GM12892 (cell line): Measurements from ENCODE around the gene ZNF787.
"Not testable (repeated sequence)": the region's sequence is repeated elsewhere in the genome, so short reads cannot be mapped to it uniquely, and the experiment has no call there.

ENCODE experiments used
- DNase-seq: peaks from one replicate; pipeline ENCODE4 v3.0.0; 2011; ENCODE audit not compliant: insufficient read length
- FAIRE-seq: peaks from 2 replicates; lab custom pipeline; 2011; peaks lifted over from hg19 to GRCh38; lab: Jason Lieb, UNC
- POLR2A ChIP-seq: IDR thresholded peaks from 2 replicates; pipeline ENCODE4 v1.6.1; 2011; ENCODE audit warnings: low read depth, low read length, control low read depth
- POLR2AphosphoS5 ChIP-seq: IDR thresholded peaks from 2 replicates; pipeline ENCODE4 v1.6.1; 2011; ENCODE audit warnings: low read depth, low read length, control low read depth
- TAF1 ChIP-seq: IDR thresholded peaks from 2 replicates; pipeline ENCODE4 v1.6.1; 2011; ENCODE audit warnings: low read depth, mild to moderate bottlenecking, control low read depth, low read length, borderline replicate concordance

ZNF787 gene

DNA sequence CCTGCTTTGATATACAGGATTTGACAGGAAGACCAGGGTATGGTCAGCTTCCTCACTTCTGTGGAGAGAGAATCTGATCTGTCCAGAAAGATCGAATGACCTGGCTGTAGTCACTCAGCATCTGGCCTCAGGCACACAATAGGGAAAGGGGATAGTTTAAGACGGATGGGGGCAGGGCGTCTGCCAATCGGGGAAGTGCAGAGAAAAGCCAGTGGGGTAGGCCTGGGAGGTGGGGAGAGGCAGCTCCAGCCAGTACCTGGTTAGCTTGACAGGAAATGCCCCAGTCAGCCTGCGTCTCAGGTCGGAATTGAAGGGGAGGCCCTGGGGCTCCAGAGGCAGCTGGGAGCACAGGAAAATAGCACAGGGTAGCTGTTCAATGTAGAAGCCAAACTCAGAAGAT, 32.4 kb upstream of the ZNF787 start:
- DNase-seq (no peak), FAIRE-seq (no peak)
- TF ChIP-seq POLR2A = no peak
- TF ChIP-seq TAF1 = no peak
- no peak for TF ChIP-seq POLR2AphosphoS5

DNA sequence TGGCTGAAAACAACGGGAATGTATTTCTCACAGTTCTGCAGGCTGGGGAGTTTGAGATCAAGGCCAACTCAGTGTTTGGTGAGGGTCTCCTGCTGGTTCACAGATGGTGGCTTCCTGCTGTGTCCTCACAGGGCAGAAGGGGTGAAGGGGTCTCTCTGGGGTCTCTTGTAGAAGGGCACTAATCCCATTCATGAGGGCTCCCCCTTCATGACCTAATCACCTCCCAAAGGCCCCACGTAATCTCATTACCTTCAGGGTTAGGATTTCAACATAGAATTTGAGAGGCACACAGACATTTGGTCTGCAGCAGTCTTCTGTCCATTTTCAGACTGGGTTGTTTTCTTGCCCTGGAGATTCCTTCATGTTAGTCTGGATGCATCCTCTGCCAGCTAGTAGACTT, 31.5 kb upstream of the ZNF787 start:
- TF ChIP-seq POLR2AphosphoS5 = no peak
- TF ChIP-seq POLR2A = no peak
- no peak for TF ChIP-seq TAF1
- FAIRE-seq (no peak), DNase-seq (no peak)

DNA sequence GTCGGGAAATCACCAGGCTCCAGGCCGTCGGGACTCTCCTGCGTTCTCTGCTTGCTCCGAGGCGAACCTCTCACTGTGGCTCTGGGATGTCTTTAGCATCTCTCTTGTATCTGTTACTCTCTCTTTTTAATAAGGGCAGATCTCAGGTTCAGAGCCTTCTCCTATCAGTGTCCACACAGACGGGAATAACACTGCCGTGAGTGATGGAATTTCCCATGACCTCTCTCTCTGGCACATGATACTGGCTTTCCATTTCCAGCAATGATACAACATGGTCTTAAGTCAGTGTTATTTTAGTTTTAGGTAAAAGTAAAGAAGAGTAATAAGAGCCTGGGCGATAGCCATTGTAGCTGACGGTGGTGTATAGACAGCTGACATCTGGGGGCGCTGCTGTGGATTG, 29.3 kb upstream of the ZNF787 start:
- TF ChIP-seq POLR2AphosphoS5 (no peak), TAF1 (no peak), POLR2A (no peak)
- DNase-seq (no peak), FAIRE-seq (no peak)

DNA sequence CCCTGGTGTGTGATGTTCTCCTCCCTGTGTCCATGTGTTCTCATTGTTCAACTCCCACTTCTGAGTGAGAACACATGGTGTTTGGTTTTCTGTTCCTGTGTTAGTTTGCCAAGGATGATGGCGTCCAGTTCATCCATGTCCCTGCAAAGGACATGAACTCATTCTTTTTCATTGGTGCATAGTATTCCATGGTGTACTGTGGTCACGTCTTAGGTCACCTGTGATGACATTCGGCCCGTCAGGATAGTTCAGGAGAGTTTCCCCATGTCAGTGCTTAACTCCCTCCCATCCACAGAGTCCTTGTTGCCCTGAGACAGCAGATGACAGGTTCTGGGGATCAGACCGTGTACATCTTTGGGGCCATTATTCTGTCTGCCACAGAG, 28.6 kb upstream of the ZNF787 start:
- DNase-seq = no peak
- no peak for FAIRE-seq
- TF ChIP-seq POLR2AphosphoS5 (no peak), POLR2A (no peak), TAF1 (no peak)

DNA sequence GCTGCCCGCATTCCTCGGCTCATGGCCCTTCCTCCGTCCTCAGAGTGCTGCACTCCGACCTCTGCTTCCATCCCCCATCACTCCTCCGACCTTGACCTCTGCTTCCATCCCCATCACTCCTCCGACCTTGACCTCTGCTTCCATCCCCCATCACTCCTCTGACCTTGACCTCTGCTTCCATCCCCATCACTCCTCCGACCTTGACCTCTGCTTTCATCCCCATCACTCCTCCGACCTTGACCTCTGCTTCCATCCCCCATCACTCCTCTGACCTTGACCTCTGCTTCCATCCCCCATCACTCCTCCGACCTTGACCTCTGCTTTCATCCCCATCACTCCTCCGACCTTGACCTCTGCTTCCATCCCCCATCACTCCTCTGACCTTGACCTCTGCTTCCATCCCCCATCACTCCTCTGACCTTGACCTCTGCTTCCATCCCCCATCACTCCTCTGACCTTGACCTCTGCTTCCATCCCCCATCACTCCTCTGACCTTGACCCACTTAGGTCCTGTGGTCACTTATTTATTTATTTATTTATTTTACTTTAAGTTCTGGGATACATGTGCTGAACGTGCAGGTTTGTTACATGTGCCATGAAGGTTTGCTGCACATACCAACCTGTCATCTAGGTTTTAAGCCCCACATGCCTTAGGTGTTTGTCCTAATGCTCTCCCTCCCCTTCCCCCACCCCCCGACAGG, 28.0 kb upstream of the ZNF787 start:
- FAIRE-seq, DNase-seq: not testable (repeated sequence)

DNA sequence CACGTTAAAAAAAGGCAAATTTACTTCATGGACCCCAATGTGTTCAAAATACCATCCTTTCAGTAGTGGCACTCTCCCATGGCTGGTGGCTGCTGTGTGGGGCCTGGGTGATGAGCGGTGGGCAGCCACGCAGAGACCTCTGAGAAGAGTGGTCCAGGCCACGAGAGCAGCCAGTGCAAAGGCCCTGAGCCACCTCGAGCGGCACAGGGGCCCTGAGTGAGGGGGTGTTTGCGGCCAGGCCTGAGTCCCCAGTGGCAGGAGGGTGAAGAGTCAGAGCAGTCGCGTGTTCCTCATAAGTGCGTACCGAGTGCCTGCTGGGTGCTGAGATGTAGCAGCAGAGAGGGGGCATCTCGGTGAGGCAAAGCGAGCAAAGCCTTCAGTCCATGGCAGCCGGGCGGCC, 27.0 kb upstream of the ZNF787 start:
- TF ChIP-seq TAF1 = no peak
- no peak for TF ChIP-seq POLR2AphosphoS5
- no peak for TF ChIP-seq POLR2A
- FAIRE-seq (no peak), DNase-seq (no peak)

DNA sequence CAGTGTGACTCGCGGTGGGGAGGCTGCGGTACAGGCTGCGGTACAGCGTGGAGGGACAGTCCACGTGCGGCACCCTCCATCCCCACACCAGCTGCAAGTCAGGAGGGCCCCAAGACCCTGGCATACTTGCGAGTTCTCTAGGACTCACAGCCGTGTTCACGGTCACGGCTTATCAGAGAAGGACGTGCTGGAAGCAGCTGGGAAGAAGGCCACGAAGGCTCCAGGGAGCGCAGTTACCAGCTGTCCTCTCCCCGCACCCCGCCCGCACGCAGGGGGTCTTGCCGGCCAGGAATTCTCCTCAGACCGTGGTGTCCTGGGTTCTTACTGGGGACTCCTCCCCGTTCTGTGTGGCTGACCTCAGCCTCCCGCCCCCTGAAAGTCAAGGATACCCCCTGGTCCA, 26.2 kb upstream of the ZNF787 start:
- DNase-seq (no peak), FAIRE-seq (no peak)
- TF ChIP-seq TAF1 = no peak
- TF ChIP-seq POLR2A = no peak
- no peak for TF ChIP-seq POLR2AphosphoS5

DNA sequence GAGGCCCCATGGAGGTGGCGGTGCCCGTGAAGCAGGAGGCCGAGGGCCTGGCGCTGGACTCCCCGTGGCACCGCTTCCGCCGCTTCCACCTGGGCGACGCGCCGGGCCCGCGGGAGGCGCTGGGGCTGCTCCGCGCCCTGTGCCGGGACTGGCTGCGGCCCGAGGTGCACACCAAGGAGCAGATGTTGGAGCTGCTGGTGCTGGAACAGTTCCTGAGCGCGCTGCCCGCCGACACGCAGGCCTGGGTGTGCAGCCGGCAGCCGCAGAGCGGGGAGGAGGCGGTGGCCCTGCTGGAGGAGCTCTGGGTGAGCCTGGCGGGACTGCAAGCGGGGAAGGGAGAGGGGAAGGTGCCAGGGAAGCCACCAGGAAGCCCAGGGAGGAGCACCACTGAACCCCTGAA, 25.8 kb upstream of the ZNF787 start:
- FAIRE-seq = no peak
- no peak for DNase-seq
- TF ChIP-seq POLR2A = no peak
- no peak for TF ChIP-seq TAF1
- no peak for TF ChIP-seq POLR2AphosphoS5

DNA sequence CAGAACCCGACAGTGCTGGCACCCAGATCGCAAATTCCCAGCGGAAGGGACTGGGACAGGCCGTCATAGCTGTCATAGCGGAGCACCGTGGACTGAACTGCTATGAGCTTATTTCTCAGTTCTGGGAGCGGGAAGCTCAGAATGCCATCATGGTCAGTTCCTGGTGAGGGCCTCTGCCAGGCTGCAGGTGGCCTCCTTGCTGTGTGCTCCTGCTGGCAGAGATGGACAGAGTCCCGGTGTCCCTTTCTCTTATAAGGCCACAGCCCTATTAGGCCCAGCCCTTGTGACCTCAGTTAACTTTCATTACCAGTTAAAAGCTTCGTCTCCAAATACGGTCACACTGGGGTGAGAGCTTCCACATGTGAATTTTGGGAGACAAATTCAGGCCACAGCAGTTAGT, 24.6 kb upstream of the ZNF787 start:
- DNase-seq (no peak), FAIRE-seq (no peak)

DNA sequence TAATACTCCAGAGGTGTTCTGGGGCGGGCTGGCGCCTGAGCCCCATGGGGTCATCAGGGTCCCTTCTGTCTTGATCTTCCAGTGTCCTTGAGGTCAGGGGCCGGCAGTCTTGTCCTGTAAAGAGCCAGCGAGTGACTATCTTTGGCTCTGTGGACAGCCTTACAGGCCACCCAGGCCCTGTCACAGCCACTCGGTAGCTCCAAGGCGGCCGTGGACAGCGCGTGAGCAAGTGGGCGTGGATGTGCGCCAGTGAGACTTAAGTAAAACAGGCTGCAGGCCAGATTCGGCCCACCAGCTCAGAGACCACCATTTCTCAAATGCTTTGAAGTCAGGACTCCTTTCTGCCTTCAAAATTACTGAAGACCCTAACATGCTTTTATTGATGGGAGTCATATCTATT, 23.7 kb upstream of the ZNF787 start:
- FAIRE-seq = no peak
- TF ChIP-seq POLR2AphosphoS5 = no peak
- no peak for TF ChIP-seq POLR2A
- DNase-seq = no peak

More for the DNA sequence above, 24.6 kb upstream of the ZNF787 start:
- TF ChIP-seq POLR2A (no peak), POLR2AphosphoS5 (no peak), TAF1 (no peak)

DNA sequence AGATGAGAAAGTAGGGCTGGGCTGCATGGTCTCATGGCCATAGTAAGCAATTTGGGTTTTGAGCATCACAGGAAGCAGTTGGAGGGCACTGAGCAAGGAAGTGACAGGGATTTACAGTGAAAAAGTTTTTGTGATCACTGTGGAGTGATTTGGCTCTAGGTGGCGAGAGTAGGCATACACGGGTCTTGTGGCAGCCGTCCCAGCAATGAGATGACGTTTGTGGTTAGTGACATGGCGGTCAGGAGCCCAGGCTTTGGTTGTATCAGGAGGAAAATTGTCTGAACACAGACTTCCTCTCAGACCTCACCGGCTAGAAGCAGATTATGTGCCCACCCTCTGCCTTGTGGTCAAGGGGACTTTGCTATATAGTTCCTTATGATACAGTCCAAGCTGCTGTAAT, 23.3 kb upstream of the ZNF787 start:
- no peak for TF ChIP-seq POLR2AphosphoS5
- no peak for TF ChIP-seq TAF1
- no peak for TF ChIP-seq POLR2A
- DNase-seq (no peak), FAIRE-seq (no peak)

DNA sequence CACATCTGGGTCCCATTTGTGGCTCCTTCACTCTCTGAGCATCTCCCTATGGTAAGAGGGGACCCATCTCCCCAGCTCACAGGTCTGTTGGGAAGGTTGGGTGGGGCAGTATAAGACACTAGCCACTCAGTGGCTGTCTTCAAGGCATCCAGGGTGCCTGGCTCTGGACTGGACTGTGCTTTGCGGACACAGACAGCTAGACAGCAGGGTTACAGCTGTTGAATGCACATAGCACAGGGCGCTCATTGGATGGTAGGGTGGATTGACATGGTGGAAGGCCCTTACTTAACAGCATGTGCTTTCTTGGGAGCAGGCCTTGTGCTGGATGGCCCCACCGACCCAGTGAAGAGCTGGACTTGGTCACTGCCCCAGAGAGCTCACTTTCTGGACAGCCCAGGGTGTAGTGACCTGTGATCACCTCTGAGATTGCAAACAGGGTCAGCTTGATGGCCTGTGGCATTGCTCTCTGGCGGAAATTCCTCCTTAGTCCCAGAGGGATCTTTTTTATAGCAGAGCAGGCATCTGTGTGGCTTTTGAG, 21.9 kb upstream of the ZNF787 start:
- no peak for TF ChIP-seq TAF1
- no peak for TF ChIP-seq POLR2A
- TF ChIP-seq POLR2AphosphoS5 = no peak; the same call in 1 of the 2 replicates
- no peak for FAIRE-seq
- DNase-seq = no peak
